ENCODE data around the gene GABARAPL2.
"Not testable (repeated sequence)": the region's sequence is repeated elsewhere in the genome, so short reads cannot be mapped to it uniquely, and the experiment has no call there.

GABARAPL2 gene

DNA sequence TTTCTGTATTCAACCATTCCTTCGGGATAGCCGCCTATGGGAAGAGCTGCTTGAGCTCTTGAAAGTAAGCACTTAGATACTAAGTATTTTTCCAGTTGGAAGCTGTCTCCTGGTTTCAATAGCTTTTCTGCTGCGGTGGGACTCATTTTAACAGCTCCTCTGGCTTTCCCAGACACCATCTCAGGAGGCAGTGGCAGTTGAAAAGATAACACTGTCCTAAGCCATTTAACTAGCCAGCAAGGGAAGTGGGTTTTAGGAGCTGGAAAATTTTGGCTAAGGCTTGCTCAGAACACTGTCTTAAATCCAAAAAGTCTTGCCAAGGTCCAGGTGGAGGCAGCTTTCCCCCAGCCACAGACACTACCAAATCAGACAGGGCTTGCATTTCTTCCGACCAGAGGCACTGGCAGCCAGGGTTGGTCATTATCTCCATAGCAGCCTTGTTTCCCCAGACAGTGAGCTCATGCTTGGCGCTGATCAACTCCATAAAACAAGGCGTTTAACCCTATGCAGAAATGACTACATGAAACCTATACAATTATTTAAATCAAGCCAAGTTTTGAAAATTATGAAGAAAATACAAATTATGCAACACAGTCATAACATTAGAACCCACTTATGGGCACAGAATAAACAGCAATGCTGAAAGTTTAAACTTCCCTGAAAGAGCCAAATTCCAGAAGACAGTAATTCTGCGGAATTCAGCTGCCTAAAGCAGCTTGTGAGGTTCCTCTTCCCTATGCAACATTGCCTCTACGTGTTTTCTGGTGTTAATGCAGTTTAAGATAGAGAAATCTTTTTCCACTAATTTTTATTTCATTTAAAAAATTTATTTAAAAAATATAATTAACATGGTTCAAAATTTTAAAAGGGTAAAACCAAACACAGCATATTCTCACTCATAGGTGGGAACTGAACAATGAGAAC is 25.0 kb downstream of the GABARAPL2 start:
- DNase-seq (ENCODE audit: low read depth in 2 of 2) = no peak

DNA sequence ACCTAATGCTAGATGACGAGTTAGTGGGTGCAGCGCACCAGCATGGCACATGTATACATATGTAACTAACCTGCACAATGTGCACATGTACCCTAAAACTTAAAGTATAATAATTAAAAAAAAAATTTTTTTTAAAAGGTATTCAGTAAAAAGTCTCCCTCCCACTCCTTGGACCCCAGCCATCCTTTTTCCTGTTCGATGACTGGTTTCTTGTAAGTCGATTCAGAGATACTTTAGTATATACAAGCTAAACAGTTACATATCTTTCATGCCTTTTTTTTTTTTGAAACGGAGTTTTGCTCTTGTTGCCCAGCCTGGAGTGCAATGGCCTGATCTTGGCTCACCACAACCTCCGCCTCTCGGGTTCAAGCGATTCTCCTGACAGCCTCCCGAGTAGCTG is 25.7 kb downstream of the GABARAPL2 start:
- not testable (repeated sequence) for DNase-seq (ENCODE audit: low read depth in 2 of 2)

DNA sequence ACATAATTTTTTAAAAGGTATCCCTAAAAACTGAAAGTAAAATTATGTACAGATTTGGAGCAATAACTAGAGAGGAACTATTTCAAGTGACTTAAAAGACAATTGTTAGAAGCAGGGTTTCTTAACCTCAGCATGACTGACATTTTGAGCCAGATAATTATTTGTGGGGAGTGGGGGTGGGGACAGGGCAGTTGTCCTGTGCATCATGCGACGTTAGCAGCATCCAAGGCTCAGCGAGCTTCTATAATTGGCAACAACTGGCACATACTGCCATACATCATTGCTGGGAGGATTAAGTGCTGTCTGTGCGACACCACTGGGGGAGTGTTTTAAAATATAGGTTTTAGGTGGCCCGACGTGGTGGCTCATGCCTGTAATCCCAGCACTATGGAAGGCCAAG is 27.1 kb downstream of the GABARAPL2 start:
- DNase-seq (ENCODE audit: low read depth in 2 of 2) = no peak

DNA sequence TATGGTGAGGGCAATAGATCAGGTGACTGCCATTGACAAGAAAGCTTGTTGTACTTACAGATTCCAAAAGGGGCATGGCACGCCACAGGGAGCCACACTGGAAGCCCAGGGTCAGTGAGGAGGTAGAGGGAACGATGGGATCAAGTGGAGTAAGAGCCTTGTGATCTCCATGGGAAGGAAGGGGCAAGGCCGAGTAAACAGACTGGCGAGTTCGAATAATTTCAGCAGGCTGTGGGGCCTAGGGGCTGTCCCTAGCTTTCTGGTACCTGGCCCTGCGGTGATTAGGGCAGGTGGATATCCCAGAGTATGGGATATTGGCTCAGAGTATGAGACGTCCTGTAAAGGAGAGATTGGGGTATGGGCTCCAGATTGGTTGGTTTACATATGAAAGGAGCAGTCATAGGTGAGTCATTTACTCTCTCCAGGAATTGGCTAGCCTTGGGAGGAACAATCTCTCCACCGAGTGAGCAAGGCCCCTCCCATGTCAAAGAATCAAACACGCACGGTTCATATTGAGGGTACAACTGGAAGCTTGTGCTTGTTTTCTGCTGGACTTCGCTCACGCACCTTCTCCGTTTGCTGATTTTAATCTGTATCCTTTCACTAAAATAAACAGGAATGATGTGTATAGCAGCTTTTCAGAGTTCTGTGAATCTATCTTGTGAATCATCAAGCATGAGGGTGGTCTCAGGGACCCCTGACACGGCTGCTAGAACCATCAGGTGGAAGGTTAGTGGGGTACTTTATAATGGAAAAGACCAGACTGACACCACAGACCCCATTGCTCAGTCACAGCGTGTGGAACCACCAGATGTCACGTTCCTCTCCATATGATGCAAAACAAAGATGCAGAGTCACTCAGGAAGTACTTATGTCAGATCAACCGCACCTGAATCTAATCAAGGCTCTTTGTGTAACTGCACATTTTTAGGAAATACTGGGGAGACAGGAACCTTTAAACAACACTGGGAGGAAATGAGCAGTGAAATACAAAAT is 27.9 kb downstream of the GABARAPL2 start:
- DNase-seq (ENCODE audit: low read depth in 2 of 2) = no peak

DNA sequence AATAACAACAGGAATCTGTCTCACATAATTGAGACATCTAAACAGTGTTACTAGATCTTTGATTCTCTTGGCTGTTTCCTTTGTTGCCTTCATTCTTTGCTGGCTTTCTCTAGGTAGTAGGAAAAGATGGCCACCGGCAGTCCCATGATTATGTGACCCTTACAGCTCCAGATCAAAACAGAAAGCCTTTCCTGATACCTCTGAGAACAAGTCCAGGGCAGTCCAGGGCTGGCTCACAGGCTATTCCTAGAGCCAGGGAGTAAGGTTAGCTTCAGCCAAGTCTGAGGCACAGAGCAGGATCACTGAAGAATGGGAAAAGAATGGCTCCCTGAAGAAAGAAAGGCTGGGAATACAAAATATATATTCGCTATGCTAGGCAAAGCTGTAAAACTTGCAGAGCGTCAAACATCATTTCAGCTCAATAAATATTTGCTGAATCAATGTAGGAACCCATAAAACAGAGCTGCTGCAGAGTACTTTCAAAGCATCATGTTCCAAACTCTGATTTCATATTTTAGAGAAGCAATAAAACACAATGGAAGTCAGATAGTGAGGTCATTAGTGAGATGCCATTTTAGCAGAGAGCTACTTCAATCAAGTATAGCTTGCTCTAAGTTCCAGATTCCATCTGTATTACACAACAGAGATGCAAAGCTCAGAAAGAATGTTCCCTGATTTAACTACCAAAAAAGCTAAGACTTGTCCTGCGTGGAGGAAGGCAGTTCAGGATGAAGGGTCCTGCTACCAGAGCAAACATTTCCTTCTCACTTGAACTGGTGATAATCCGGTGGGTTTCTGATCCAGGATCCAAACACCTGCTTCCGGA is 33.5 kb downstream of the GABARAPL2 start:
- DNase-seq (ENCODE audit: low read depth in 2 of 2) = no peak

DNA sequence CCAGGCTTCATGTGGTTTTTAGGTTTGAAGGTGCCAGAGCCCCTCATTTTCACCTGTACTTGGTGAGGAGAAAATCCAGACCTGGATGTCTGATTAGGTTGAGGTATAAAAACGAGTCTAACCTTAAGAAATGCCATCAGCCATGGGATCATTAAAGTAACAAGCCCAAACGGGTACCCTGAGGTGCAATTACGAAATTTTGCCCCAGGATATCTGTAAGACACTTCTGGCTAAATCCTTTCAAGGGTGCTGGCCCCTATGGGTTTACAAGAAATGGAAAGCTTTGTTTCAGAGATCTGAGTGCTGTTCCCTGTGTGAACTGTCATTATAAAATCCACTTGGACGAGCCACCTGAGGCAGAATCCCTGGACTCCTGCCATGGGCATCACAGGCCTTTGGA is 37.1 kb downstream of the GABARAPL2 start:
- no peak for DNase-seq (ENCODE audit: low read depth in 2 of 2)

DNA sequence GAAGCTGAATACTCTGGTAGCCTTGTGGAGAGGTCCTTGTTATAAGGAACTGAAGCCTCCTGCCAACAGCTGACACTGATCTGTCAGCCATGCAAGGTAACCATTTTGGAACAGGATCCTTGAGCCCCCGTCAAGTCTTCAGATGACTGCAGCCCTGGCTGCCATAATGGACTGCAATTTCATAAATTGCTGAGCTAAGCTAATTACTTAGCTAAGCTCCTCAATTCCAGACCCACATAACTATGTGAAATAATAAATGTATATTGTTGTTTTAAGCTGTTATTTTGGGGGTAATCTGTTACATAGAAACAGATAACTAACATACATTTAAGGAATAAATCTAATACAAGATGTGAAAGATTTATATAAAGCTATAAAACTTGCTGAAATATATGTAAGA is 40.3 kb downstream of the GABARAPL2 start:
- DNase-seq (ENCODE audit: low read depth in 2 of 2) = no peak

DNA sequence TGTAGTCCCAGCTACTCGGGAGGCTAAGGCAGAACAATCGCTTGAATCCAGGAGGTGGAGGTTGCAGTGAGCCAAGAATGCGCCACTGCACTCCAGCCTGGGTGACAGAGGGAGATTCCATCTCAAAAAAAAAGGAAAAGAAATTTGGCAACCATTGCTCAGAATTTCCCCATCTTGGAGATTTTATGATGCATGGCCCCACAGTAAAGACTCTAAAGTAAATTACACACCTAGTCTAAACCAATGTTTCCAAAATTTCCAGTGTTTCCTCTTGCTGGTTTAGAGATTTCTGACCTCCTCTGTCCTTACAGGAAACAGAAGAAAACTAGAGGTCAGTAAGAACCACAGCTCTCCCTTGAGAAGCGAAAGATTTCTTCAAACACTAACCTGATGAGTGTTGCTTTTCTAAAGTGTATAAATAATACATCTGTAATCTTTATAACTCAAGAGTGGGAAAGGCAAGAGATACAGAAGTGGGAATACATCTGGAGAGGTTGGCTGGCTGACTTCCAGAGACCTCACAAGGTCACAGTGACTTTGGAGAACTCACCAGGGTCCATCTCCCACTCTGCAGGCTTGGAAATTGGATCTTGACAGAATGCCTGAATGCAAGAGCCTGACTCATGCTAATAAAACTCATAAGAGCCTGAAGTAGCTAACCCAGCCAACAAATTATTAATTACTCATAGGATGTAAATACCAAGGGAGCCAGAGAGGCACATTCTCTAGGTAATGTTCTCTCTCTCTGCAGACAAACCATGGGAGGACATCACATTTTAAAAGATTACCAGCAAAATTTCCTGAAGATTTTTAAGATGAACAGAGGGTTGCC is 48.1 kb downstream of the GABARAPL2 start:
- DNase-seq (ENCODE audit: low read depth in 2 of 2) = no peak

DNA sequence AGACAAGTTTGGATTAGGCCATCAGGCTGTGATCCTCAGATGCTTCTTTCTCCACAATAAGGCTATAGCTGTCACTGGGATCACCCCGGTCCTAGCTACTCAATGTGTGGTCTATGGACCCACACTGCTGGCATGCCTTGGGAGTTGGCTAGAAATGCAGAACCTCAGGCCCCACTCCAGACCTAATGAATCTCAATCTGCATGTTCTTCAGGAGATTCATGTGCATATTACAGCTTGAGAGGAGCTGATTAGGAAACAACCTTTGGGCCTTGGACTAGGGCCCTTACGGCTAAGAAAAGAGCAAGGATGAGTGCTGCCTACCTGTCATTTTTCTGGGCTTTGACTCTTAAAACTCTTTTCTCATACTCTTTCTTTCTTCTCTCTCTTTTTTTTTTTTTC is 49.4 kb downstream of the GABARAPL2 start:
- no peak for DNase-seq (ENCODE audit: low read depth in 2 of 2)

DNA sequence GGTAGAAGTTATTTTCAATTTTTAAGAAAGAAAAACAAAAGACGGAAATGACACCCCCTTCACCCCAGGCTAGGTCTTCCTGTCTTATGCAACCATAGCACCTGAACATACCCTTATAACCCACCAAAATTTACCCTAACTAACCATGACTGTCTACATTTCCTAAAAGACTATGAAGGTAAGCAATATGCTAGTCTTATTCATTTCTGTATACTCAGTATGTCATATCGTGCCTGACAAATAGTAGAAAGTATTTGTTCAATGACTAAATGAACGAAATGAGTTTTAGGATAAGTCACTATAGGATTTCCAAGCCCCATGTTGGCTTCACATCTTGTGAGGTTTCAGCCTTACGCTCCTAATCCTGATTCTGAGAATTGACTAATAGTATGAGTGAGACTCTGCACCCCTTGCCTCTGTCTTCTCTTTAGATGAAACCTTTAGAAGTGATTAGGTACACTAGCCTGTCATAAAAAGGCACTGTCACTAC is 50.4 kb downstream of the GABARAPL2 start:
- no peak for DNase-seq (ENCODE audit: low read depth in 2 of 2)

DNA sequence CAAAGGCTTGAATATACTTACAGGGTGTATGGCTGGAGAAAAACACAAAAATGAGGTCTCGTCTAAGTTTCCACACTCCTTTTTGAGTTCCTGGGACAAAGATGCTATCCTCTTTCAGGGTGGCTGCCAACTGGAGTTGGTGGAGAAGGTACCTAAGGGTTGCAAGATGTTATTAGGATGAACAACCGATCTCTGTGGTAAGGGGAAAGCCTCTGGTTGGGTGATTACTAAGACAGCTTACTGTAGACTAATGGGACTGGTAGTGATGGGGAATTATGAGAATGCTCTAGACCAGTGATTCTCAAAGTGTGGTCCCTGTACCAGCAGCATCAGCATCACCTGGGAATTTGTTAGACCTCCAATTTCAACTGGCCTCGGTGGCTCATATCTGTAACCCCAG is 50.9 kb downstream of the GABARAPL2 start:
- no peak for DNase-seq (ENCODE audit: low read depth in 2 of 2)

DNA sequence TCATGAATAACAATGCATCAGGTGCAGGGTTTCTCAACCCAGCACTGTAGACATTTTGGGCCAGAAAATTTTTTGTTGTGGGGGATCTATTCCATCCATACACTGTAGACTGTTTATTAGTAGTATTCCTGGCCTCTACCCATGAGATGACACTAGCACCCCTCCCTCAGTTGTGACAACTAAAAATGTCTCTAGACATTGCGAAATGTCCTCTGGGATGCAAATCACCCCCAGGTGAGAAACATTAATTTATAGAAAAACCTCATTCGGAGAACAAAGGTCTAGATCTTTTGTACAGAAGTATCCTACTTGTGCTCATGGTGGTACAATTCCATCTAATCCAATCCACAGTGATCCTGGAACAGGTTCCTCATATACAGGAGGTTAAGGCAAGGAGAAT is 52.6 kb downstream of the GABARAPL2 start:
- DNase-seq (ENCODE audit: low read depth in 2 of 2) = no peak

DNA sequence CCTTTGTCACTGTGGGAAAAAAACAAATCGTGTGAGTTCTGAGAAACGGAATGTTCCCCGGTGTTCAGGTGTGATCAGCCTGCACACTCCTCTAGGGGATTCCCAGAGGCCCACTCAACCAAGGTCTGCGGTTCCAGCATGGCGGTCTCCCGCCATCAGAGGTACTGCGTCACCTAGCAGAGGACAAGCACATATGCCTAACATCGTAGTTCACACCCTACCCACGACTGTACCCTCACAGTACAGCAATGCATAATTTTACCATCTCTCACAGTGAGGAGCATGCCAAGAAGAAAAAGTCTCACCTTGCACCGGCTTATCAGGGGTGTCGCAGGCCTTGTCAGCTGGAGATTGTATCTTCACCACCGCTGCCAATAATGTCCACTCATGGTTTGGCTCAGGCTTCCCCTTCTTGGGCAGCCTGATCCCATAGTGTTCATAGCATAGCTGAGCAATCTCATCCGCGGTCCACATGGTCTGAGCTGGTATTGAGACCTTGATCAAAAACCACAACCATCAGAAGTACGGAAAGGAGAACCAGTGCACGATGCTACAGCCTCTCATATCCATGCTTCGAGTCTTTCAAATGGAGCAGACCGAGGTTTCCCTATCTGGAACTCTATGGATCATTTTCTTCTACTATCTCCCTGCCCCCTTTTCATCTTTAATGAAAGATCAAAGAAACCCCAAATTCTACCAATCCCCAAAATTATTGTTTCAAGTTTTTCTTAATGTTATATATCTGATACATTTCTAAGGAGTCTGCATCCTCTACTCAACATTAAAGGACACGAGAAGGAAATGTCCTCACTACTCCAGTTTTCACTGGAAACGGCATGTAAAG is 54.4 kb downstream of the GABARAPL2 start:
- no peak for DNase-seq (ENCODE audit: low read depth in 2 of 2)

DNA sequence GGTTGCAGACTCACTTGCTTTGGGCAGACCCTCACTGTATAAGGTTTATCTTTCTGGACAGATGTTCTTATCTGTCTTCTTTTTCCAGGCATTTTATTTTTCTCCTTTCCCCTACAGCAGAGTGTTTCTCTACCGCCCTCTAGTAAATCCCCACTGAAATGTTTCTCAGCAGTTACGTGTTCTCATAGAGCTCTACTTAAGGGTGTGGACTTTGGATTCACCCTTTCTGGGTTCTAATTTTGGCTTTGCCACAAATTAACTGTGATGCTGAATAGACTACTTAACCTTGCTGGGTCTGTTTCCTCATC is 54.9 kb downstream of the GABARAPL2 start:
- DNase-seq (ENCODE audit: low read depth in 2 of 2) = no peak

DNA sequence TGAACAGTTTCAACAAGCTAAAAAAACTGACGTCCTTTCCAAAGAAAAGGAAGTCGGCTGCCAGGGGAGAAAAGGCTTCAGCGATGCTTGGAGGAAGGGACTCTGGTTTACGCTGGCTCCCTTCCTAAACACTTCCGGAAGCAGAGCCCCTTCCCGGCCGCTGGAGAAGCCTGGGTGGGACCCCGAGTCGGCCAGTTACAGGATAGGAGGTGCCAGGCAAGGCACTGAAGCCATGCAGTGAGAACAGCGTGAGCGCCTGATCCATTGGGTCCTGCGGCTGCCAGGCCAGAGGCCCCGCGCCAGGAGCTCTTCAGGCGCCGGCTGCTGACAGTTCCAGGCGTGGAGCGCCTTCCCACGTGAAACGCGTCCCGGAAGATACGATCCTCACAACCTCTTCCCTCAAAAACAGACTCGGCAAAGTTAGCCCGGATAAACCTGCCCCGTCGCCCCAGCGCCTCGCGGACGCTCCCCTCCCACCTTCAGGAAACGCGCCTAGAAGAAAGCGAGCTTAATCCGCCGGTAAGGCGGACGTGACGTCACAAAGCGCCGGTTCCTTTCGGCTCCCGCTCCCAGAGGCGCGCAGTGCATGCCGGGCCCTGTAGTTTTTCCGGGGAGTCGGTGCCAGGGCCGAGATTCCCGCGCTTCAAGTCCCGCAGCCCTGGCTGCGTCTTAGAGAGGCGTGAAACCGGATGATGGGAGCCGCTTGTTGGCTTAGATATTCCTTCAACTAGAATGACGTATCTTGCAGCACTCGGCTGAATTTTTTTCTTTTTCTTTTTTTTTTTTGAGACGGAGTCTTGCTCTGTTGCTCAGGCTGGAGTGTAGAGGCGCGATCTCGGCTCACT is 56.8 kb downstream of the GABARAPL2 start, which contains the start of gene ADAT1:
TSS of gene ADAT1 (minus strand) at position 521 of the 845 bp plus-strand sequence. CDS start 2,482 bp downstream, outside the sequence.
- peak; percentile 95 to 96 for DNase-seq (ENCODE audit: low read depth in 2 of 2)

DNA sequence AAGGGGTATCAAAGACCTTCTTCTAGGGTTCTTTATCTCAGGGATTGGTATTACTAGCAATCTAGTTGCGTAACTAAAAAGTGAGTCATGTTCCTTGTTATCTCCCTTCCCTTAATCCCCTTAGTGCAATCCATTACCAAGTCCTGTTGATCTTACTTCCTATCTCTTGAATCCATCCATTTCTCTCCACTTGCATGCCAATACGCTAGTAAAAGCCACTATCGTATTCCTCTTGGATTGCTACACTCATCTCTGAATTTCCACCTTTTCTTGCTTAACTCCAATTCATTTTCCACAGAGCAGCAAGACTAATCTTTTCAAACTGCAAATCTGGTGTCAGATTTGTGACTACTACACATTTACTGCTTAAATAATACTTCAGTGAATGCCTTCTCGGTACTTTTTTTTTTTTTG is 58.7 kb downstream of the GABARAPL2 start:
- DNase-seq (ENCODE audit: low read depth in 2 of 2) = no peak

DNA sequence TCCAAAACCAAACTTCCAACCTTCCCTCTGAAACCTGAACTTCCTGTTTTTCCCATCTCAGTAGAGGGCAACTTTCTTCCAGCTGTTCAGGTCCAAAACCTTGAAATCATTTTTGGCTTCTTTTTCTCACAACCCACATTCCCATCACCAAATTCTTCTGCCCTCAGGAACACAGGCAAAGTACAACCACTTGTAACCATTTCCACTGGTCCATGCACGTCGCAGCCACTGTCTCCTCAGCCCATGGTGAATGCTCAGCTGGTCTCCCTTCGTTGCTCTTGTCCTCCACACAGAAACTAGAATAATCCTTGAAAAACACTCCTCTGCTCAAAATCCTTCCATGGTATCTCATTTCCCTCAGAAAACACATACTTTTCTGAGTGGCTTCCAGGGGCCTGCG is 60.6 kb downstream of the GABARAPL2 start:
- no peak for DNase-seq (ENCODE audit: low read depth in 2 of 2)

All from stimulated activated CD4-positive, alpha-beta T cell treated with anti-CD3 and anti-CD28 coated beads, Interleukin-4, amount 100 ng/mL, for 48 hours (primary cell).